Lower leg skin (tissue), 3 donors: ENCODE results near the gene SNX18.
"Not testable (repeated sequence)": the region's sequence is repeated elsewhere in the genome, so short reads cannot be mapped to it uniquely, and the experiment has no call there.

Experiments used
- CTCF ChIP-seq, 3 donors: fragments of 450-650 bp; IDR thresholded peaks; one replicate each; pipeline ENCODE4 v1.5.1; 2016; ENCODE audit warnings: antibody characterized with exemption in 3 of 3, mild to moderate bottlenecking in 3 of 3, moderate library complexity in 2 of 3
- POLR2A ChIP-seq, 2 donors: fragments of 450-650 bp; IDR thresholded peaks; one replicate each; pipeline ENCODE4 v1.6.1; 2016 to 2017; ENCODE audit warnings: antibody characterized with exemption in 2 of 2, mild to moderate bottlenecking in 1 of 2, moderate library complexity in 1 of 2

GRCh38 chr5:54485659-54486058 is 31.9 kb upstream of the SNX18 start:
- TF ChIP-seq POLR2A, CTCF (IDR thresholded peaks at IDR 0.05): not testable (repeated sequence)
